Posterior cingulate gyrus (tissue), 11 donors: Measurements from ENCODE around the gene RAB8B.

Source experiments
- DNase-seq, 10 donors: peaks; one replicate each; pipeline versions ENCODE4 v3.0.0 to v3.0.0-alpha.2; 2020 to 2021; ENCODE audit warnings: mixed read lengths in 3 of 10
- intact Hi-C: fragments of 100-400 bp; cut with DNase I; formaldehyde crosslinking; loops from one replicate; pipeline ENCODE4 v1.15.1; 2023

Gene RAB8B

DNA sequence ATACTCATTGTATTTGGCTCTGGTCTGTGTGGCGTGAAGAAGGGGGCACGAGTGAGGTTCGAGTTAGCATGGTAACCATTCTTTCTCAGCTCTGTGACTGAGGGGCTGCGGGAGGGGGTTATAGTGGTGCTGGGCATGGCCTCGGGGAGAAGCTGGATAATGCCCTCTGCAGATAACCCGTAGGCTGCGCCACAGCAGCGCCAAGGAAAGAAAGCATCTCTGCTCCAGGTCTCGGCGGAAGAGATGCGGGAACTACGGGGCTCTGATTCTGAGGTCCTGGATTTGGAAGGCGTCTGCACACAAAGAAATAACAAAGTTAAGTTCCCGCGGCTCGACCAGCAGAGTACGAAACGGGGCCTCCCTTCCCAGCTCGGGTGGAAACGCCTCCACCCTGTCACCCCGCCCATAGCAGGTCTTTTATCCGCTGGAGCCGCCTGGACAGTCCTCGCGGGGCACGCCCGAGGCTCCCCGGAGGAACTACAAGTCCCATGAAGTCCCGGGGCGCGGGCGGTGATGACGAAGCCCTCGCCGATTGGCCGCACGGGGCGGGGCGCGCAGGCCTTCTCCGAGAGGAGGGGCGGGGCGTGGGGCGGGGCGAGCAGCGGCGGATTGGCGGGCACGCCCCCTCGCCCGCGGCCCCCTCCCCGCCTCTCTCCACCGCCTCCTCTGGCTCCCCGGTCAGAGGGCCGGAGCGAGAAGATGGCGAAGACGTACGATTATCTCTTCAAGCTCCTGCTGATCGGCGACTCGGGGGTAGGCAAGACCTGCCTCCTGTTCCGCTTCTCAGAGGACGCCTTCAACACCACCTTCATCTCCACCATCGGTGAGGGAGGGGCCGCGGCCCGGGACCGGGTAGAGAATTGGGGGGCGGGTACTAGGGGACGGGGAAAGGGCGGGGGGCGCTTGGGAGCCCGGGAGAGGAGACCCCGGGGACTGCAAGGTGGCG, at the start of gene RAB8B:
TSS of gene RAB8B (plus strand) at position 681 of the 946 bp plus-strand sequence. CDS start at position 700, 19 bp downstream.
- DNase-seq = peak; percentile 95 to 100 (median 99)
- intact Hi-C loops = loop anchor here (2.0 kb wide), 2 partner anchors 32 to 88 kb away; partner anchors contain the start of genes APH1B and RPS27L

- no peak for DNase-seq
- intact Hi-C loops = no loop called here
Measured at GRCh38 chr15:63140936-63141335, 48.5 kb upstream of the RAB8B start.

- intact Hi-C loops = no loop called here
- no peak for DNase-seq
Measured at GRCh38 chr15:63145426-63145825, 44.0 kb upstream of the RAB8B start.

GRCh38 chr15:63146684-63147083, 42.7 kb upstream of the RAB8B start:
- no peak for DNase-seq
- intact Hi-C loops = no loop called here

DNA sequence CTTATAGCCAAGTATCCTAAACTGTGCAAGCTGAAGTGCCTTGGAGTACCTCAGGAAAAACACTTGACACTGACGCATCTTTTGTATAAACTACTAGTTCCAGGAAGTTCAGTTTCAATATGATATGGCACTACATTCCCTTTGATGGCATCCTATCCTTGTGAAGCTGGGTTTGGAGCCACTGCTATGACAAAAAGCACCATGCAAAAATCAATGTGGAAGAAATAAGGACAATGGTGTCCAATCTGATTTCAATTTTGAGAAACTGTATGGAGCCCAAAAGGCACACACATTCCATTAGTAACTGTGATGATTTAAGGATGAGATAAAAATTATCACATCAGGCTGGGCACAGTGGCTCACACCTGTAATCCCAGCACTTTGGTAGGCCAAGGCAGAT, 37.7 kb upstream of the RAB8B start:
- intact Hi-C loops = no loop called here
- DNase-seq = no peak

- intact Hi-C loops = loop anchor here (5.0 kb wide), 2 partner anchors 33 to 122 kb away; partner anchors contain the start of genes APH1B and LACTB
- no peak for DNase-seq
Measured at GRCh38 chr15:63155486-63155885, 33.9 kb upstream of the RAB8B start.

GRCh38 chr15:63156086-63156710, 33.2 kb upstream of the RAB8B start:
- intact Hi-C loops = loop anchor here (2.0 to 5.0 kb wide), 3 partner anchors 33 to 121 kb away; partner anchors contain the start of genes APH1B, LACTB and RAB8B
- no peak for DNase-seq

GRCh38 chr15:63156755-63157117, 32.7 kb upstream of the RAB8B start:
- peak in 5 of 10 donors; percentile 16 to 34 (median 19) for DNase-seq
- intact Hi-C loops = loop anchor here (2.0 to 5.0 kb wide), 3 partner anchors 32 to 121 kb away; partner anchors contain the start of genes APH1B, LACTB and RAB8B

GRCh38 chr15:63157118-63157843, 32.1 kb upstream of the RAB8B start, which contains the start of gene RPS27L:
Gene RPS27L, minus strand, starts transcription at chr15:63157477. Its CDS starts 72 bp downstream, at chr15:63157405.
- intact Hi-C loops = loop anchor here (2.0 to 5.0 kb wide), 3 partner anchors 32 to 120 kb away; partner anchors contain the start of genes APH1B, LACTB and RAB8B
- DNase-seq = peak; percentile 82 to 99 (median 92)

- peak in 6 of 10 donors; percentile 23 to 84 (median 28) for DNase-seq
- intact Hi-C loops = loop anchor here (2.0 to 5.0 kb wide), 3 partner anchors 31 to 119 kb away; partner anchors contain the start of genes APH1B, LACTB and RAB8B
Measured at GRCh38 chr15:63157891-63158431, 31.4 kb upstream of the RAB8B start.

DNA sequence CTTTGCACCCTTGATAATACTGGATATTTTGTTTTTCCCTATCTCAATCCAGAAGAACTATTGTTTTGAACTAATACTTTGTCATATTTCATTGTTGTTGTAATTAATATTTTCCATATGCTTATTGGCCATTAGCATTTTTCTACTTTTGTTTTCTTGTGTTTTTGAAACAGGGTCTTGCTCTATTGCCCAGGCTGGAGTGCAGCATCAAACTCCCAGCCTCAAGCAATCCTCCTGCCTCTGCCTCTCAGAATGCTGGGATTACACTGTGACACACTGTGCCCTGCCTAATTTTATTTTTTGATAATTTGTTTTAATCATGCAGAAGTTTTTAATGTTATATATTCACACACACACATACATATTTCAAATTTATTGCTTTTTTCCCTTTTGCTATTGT, 28.8 kb upstream of the RAB8B start:
- intact Hi-C loops = no loop called here

DNA sequence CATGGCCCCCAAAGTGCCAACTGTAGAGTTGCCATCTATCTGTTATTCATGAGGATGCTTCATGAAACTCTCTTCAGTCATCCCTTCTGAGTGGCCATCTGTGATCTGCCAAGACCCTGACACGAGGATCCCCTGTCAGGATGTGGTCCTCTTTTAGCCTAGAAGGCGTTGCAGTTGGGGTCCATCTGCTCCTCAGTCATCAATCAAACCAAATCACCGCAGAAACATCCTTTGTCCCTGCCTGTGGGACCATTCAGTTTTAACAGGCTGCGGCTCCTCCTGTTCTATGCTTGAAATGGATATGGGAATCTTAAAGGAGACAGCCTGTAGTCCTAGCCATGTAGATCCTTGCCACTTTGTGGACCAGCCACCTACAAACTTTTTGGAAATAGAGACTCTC, 26.2 kb upstream of the RAB8B start:
- no peak for DNase-seq
- intact Hi-C loops = no loop called here

More for the DNA sequence above, 28.8 kb upstream of the RAB8B start:
- no peak for DNase-seq

DNA sequence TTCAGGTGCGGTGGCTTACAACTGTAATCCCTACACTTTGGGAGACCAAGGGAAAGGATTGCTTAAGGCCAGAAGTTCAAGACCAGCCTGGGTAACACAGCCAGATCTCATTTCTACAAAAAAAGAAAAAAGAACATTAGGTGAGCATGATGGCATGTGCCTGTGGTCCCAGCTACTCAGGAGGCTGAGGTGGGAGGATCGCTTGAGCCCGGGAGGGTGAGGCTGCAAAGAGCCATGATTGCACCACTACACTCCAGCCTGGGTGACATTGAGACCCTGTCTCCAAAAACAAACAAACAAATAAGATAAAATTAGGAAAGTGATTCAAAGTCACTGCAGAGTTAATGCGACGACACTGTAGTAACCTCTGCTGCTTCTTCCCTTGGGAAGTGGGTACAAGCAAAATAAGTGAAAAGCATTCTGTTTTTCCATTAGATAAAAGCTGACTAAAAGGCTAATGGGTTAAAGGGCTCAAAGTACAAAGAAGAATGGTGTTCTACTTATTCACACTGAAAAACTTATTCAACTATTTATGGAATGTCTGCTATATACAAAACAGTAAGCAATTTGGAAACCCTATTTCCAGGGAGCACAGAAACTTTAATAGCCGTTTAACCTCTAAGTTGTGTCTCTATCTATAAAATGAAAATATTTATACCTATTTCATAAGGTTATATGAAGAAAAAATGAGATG, 24.1 kb upstream of the RAB8B start:
- DNase-seq = no peak
- intact Hi-C loops = no loop called here

- DNase-seq = no peak
- intact Hi-C loops = no loop called here
Measured at GRCh38 chr15:63166219-63166618, 23.2 kb upstream of the RAB8B start.

GRCh38 chr15:63169788-63170187, 19.6 kb upstream of the RAB8B start:
- intact Hi-C loops = no loop called here
- peak in 4 of 10 donors; percentile 15 to 76 (median 50) for DNase-seq

DNA sequence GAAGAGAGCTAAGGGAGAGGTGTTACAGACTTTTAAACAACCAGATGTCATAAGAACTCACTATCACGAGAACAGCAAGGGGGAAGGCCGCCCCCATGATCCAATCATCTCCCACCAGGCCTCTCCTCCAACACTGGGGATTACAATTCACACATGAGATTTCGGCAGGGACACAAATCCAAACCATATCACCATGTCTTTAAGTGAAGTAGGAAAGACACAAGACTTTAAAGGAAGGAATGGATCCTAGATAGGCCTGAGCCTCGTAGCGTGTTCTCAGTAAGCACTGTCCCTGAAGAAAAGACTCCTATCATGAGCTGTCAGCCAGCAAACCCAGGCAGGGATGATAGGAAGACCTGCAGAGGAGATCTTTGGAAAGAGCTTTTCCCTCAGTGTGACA, 17.0 kb upstream of the RAB8B start:
- intact Hi-C loops = no loop called here
- no peak for DNase-seq

GRCh38 chr15:63172851-63173451, 16.5 kb upstream of the RAB8B start:
- intact Hi-C loops = no loop called here

GRCh38 chr15:63176302-63176701, 13.1 kb upstream of the RAB8B start:
- DNase-seq = no peak
- intact Hi-C loops = no loop called here

More at GRCh38 chr15:63172851-63173451, 16.5 kb upstream of the RAB8B start:
- DNase-seq = peak in 1 of 10 donors; percentile 32

- no peak for DNase-seq
- intact Hi-C loops = no loop called here
Measured at GRCh38 chr15:63178034-63178433, 11.4 kb upstream of the RAB8B start.
